ENCODE measurements around the gene CHI3L1. TPM values are rescaled to one million over a fixed set of nuclear protein-coding genes. Genes with fewer than 3 reads are reported as not detected.
"Not testable (repeated sequence)": the region's sequence is repeated elsewhere in the genome, so short reads cannot be mapped to it uniquely, and the experiment has no call there.

CHI3L1 gene
- not detected in 2 replicates for total RNA-seq (2014; rRNA removed; shearing (Covaris generic))

DNA sequence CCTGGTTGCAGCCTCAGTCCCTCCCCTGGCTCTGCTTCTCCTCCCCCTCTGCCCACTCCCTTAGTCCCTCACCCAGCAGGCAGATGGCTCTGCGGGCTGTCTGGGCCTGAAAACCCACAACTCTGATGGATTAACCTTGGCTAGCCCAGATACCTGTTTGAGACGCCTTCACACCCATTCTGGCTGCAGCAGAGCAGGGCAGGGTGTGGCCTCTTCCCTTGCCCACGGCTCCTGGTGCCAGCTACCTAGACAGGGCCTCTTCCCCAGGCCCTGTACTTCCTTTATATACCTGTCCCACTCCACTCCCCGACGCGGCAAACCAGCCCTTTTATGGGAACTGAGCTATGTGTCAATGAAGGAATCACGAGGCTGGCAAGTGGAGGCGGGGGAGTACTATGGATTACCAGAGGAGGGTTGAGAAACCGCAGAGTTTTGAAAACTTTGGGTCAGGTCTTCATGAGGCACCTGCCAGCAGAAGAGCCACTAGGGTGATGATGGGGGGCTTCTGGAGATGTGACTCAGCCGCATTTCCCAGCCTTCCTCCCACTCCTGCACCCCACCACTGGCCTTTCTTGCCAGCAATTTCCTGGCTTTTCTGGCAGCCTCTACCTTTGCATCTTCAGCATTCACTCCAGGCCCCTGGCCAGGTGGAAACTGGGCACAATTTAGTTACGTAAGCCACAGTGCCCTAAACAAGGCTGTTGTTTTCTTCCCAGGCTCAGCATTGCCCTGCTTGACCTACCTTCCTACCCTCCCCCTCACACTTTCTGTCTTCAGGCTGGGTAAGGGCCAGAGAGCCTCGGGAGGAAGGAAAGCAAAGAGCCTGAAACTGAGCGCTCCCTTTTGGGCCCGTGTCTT is at the start of gene CHI3L1:
TSS of gene CHI3L1 (minus strand) at position 259 of the 858 bp plus-strand sequence. CDS start at position 178, 81 bp downstream.
- no peak for DNase-seq (ENCODE audit: low read depth)

DNA sequence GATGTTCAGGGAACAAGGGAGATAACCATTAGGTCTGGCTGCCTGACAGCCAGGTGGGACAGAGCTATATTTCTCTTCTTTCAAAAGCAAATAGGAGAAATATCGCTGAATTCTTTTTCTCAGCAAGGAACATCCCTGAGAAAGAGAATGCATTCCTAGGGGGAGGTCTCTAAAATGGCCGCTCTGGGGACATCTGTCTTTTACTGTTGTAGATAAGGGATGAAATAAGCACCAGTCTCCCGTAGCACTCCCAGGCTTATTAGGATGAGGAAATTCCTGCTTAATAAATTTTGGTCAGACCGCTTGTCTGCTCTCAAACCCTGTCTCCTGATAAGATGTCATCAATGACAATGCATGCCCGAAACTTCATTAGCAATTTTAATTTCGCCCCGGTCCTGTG is 48.4 kb upstream of the CHI3L1 start:
- DNase-seq (ENCODE audit: low read depth), result not testable (repeated sequence)

DNA sequence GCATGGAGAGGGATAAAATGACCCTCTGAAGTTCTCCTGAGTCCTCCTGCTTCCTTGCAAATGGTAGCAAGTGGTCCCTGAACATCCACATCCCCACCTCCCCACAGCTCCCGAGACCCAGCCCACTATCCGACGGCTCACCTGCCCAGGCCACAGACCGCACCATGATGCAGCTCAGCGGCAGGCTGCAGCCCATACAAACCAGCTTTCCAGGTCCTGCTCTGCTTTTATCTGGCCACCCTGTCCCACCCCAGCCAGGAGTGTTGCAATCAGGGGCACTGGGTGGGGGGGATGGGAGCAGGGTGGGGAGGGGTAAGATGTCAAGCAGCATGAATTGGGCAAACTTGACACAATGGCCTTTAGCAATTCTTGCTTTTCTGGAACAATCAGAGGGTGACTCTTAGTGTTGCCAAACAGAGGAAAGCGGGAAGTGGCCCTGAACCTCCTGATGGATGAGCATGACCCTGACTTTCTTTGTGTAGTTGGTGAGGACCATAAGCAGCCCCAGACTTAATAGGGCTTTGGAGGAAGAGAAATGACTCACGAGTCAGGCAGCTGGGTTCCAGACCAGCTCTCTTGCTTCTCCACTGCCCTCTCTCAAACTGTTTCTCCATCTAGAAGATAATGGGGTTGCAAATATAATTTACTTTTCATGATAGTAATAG is 43.1 kb upstream of the CHI3L1 start, which contains the start of gene CHIT1:
TSS of gene CHIT1 (minus strand) at position 203 of the 665 bp plus-strand sequence. CDS start at position 166, 37 bp downstream.
- no peak for DNase-seq (ENCODE audit: low read depth)

DNA sequence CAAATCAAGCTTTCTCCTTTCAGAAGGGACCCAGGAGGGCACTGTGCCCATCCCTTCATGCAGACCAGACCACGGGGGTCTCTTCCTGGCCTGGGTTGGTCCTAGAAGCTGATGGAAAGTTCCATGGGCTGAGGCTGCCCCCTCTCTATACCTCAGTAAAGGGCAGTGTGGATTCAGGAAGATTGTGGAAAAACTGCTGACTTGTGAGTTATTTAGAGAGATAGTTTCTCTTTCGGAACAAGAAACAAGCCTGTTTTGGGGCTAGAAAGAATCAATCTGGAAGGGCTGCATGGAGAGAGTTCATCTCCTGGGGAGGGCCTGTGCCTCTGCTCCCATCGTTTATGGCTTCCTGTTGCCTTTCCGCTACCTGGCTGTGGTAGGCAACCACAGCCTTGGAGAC is 42.2 kb upstream of the CHI3L1 start:
- no peak for DNase-seq (ENCODE audit: low read depth)

DNA sequence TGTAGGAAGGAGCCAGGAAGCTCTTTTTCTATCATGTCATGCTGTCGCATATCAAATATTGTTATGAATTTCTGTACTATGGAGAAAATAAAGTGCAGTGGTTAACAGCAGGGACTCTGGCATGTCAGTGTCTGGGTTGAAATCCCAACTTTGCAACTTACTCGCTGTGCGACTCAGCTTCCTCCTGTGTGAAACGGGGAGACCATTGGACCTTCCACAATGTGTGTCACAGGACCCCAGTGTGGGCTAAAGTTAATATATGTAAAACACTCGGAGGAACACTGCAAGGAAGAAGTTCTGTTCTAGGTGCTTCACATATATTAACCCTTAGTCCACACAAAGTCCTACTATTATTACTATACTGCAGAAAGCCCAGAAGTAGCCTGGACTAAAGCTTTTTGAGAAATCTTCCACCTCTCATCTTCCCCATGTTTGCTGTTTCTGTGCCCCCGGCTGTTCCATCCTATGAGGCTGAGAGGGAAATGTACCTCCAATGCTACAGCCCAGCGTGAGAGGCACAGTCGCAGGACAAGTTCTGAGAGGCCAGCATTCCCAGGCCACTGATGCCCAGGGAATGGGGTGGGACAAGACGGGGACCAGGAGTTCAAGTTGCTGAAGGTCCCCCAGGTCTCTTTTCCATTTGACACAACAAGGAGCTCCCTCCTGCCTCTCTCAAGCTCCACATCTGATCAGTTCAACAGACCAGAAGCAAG is 41.0 kb upstream of the CHI3L1 start:
- DNase-seq (ENCODE audit: low read depth), result no peak

DNA sequence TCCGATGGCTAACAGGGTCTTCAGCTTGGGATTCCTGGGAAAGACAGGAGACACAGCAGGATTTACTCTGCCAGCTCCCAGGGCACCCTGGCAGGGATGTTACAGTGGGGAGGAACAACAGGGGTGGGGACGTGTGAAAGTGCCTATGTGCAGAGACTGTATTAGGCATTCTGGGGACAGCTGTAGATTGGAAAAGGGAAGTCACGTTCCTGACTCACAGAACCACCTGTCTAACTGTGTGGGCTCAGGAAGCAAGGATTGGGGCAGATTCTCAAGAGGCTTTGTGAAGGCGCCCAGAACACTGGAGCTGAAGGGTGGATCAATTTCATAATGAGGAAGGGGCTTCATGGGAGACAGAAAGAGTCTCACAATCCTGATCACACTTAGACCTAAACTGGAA is 38.6 kb upstream of the CHI3L1 start:
- no peak for DNase-seq (ENCODE audit: low read depth)

DNA sequence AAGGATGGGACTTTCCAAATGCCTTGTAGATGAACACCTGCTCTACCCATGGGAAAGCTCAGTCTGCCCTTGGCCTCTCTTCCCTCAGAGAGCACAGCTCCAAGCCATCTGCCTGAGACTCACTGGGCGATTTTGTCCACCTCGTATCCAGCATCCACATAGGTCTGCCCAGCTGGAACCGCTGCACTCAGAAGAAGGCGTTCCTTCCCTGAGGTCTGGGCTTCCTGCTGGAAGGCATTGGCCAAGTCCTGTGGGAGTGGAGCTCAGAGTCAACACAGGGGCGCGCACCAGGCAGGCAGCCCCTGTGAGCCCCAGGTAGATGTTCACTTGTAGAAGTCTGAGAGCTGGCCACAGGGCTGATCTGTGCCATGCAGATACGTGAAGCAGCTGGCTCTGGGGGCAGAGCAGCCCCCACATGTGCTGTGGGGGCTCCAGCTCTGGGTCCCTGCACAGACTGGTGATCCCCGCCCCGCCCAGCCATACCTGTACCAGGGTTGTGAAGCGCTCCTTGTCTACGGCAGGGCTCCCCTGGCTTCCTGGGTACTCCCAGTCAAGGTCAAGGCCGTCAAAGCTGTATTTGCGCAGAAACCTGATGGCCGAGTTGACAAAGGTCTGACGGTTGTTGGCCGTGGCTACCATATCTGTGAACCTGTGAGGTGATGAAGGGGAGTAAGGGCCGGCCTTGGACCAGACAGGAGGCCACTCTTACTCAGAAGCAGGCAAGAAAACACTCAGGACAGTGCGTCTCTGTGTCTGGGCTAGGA is 36.7 kb upstream of the CHI3L1 start:
- DNase-seq (ENCODE audit: low read depth), result no peak

DNA sequence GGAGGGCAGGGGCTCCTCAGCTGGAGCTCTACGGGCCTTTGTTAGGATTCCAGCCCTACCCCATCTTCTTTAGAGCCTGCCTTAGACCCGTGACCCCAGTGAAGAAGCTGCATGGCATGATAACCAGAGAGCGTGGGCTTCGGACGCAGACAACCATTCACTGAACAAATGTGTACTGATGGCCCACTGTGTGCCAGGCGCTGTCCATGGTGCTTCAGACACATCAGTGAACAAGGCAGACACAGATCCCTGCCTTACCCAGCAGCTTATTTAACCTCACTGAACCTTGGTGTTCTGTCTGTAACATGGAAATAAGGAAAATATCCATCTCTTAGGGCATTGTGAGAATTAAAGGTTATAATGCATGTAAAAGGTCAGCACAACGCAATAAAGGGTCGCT is 33.4 kb upstream of the CHI3L1 start:
- no peak for DNase-seq (ENCODE audit: low read depth)

DNA sequence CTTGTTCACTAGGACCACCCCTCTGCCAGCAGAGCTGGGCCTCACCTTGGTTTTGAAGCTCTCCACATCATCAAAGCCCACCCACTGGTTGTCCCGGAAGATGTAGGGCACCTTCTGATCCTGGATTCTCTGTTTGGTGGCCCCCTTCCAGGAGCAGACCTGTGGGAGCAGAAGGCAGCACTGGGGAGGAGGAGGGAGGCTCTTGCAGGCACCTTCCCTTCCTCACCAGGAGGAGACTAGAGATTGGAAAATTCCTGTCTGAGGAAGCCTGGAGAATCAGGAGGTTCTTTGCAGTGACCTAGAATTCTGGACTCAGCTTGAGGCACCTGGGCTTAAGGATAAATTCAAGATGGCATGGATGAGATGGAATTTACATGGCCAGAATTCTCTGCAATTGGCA is 32.7 kb upstream of the CHI3L1 start:
- no peak for DNase-seq (ENCODE audit: low read depth)

DNA sequence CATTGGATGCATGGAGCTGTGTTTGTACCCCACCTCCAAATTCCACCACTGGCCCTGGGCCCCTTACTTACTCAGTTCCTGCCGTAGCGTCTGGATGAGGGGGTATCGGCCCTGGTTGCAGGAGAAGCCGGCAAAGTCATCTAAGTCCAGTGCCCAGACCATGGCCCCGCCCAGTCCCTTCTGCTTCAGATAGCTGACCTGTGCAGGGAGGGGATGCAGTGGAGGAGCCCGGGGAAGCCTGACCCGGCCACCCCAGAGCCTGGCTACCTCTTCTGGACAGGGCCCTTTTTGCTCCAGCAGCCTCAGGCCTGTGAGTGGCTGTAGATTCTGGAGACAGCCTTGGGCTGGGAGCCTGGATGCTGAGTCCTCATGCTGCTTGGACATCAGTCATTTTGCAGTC is 31.2 kb upstream of the CHI3L1 start:
- DNase-seq (ENCODE audit: low read depth), result no peak

DNA sequence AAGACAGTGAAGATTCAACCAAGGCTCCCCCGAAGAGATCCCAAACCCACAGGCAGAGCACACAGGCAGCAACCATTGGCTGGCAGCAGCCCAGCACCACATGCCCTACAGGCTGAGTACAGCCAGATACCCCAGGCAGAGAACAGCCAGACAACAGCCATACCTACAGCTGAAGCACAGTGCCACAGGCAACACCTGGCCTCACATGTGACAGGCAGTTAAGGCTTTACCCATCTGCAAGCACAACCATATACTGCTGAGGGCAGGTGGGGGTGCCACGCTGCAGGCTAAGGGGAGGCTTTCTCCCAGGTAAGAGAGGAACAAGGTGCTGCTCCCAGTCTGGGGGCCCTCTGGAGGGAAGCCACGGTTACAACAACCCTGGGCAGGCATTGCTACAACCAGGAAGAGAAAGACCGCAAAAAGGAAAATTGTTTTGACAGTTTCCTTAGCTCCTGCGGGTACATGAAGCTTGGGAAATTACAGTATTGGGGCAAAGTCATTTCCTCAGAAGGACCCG is 30.7 kb upstream of the CHI3L1 start:
- no peak for DNase-seq (ENCODE audit: low read depth)

DNA sequence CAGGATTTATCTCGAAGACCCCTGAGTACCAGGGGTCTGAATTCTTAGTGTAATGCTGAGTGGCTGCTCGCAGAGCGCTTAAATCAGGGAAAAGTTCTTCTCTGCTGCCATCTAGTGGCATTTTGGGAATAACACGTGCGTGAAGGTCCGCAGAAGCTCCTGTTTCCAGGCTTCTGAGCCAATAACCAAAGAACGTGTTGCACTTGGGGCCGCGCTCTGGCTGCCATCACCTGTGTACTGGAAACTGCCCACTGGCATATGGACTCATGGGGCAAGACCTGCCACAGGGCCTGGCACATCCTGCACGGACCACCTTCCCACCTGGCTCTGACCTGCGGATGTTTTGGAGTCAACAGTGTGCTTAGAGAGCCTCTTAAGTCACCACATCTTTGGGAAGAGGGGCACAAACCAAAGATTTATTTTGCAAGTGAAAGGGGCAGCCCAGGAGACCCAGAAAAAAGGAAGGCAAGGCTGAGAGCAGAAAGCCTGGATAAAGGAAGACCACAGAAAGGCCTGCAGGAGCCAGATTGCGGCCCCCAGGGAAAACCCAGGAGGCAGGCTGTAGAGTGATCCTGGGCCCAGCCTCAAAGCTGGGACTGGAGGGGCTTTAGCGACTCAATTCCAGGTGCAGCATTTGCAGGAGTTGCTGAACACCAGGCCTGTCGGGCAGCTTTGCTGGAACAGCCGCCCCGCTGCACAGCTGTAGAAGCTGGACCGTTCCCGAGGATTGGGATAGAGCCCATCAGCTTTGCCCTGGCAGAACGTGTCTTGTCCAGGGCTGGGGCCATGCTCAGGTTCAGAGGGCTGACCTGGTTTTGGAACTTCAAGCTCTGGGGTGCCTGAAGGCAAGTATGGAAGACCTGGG is 30.0 kb upstream of the CHI3L1 start:
- peak; percentile 57 for DNase-seq (ENCODE audit: low read depth)

DNA sequence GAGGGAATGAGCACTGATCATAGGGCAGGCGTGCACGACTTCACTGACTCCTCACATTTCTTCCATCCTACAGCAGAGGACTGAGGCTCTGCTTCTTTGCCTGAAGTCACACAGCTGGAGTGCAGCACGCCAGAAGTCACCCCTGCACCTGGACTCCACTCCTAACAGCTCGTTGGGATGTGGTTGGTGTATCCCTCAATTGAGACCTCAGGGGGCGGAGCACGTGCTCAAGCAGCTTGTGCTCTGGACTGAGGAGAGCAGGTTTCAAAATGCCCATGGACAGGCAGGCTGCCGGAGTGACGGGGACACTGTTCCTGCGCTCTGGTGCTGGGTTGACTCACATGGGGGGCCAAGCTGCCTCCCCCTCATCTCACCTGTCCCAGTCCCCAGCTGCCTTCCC is 29.1 kb upstream of the CHI3L1 start:
- DNase-seq (ENCODE audit: low read depth), result no peak

DNA sequence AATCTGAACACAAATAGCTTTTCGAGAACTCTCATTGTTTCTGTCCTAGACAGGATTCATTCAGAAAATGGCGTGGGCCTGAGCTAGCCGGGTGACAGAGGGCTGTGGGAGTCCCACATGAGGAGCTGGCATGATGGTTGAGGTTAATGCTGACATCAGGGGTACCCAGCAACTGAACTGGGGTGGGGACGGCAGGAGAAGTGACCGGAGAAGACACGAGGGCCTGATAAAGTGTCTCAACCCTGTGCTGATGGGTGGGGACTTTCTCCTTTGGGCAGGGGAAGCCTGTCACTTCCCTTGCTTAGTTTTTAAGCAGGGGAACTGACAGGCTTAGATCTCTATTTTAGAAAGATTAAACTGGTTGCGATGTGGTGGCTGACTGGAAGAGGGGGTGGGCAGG is 28.4 kb upstream of the CHI3L1 start:
- DNase-seq (ENCODE audit: low read depth), result no peak

DNA sequence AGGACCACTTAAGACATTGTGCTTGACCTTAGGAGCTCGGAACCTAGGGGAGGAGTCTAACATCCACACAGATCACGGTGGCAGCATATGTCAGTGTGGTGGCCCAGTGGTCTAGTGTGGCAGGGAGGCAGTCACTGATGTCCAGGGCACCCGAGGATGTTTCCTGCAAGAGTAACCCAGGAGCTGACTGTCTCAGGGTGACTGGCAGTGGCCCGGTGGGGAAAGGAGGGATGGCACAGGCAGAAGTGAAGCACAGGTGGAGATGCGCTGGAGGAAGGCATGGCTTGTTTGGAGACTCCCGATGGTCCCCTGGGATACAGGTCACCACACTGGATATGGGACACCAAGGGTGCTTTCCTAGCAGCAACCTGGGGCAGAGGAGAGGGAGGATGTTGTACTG is 26.6 kb upstream of the CHI3L1 start:
- DNase-seq (ENCODE audit: low read depth), result no peak

DNA sequence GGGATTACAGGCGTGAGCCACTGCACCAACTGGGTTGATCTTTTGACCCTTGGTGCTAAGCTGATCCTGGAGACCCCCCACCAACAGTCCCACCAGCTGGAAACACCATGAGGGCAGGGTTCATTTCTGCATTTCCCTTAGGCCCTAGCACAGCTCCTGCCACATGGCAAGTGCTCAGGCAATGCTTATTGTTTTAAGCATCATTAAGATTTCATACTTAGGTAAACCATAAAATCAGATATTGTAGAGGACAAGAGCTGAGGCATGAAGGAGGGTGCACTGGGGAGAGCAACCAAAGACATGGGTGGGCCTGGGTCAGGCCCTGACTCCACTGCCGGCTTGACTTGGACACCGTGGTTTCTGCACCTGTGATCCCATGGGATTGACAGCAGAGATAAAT is 25.3 kb upstream of the CHI3L1 start:
- no peak for DNase-seq (ENCODE audit: low read depth)

DNA sequence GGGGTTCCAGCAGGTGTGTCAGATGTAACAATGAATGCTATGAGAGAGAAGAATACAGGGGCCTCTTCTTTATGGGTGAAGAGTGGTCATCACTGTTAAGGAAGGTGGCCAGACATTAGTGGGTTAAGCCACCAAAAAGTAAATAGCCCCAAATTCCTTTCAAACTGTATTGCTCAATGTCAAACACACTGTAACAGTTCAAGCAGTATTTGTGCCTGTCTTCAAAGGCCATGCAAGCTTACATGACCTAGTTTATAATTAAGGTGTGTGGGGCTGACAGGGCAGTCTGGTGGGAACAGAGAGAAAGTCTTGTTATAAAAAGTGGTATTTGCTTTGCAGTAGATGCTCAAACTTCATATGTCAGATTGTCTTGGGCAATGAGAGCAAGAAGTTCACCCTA is 24.5 kb upstream of the CHI3L1 start:
- no peak for DNase-seq (ENCODE audit: low read depth)

DNA sequence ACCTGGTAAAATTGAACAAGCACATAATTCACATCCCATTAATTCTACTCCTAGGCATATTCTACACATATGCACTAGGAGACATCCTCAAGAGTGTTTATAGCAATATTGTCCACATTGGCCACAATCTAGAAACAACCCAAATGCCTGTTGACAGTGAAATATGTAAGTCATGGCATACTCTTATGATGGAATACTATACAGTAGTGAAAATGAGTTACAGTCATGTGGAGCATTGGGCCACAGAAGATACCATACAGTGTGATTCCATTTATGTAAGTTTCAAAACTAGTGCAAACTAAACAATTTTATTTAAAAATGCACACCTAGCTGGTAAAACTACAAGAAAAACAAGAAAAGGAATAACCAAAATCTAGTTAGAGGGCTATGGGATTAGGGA is 23.8 kb upstream of the CHI3L1 start:
- DNase-seq (ENCODE audit: low read depth), result no peak

DNA sequence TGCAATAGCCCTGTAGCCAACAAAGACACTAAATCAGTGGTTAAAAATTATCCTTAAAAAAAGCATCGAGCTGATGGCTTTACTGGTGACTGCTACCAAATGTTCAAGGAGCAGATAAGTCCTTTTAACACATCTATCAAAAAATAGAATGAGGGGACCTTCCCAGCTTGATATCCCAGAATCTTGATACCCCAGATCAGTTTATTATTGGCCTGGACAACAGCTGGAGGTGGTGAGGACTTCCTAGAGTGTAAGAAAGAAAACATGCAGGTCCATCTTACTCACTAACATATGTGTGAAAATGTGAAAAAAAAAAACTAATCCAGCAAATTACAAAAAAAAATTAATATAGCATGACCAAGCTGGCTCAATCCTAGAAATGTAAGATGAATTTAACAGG is 21.7 kb upstream of the CHI3L1 start:
- DNase-seq (ENCODE audit: low read depth), result no peak

DNA sequence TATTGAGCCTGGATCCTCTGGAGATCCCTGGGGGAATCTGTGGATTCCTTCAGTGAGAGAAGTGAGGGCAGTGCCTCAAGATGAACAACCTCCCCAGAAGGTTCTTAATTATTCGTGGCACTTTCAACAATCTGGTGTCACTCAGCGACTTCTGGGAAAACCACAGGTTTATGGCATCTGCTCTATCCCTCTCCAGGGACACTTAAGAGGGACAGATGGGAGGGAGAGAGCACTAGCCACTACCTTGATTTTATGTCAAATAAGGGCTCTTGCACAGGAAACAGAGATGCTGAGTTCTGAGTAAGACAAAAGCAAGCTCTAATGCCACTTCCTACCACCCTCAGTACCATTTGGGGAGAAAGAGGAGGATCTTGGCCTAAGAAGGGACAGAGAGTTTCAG is 21.2 kb upstream of the CHI3L1 start:
- no peak for DNase-seq (ENCODE audit: low read depth)

Measured in Daoy (cell line).